Activated naive CD4-positive, alpha-beta T cell (primary cell): Measurements from ENCODE around the gene TAF15.

ENCODE experiments used
- DNase-seq, 4 experiments: peaks; one replicate each; lab custom pipeline; 2025; lab: John Stamatoyannopoulos, UW

The TAF15 gene

DNA sequence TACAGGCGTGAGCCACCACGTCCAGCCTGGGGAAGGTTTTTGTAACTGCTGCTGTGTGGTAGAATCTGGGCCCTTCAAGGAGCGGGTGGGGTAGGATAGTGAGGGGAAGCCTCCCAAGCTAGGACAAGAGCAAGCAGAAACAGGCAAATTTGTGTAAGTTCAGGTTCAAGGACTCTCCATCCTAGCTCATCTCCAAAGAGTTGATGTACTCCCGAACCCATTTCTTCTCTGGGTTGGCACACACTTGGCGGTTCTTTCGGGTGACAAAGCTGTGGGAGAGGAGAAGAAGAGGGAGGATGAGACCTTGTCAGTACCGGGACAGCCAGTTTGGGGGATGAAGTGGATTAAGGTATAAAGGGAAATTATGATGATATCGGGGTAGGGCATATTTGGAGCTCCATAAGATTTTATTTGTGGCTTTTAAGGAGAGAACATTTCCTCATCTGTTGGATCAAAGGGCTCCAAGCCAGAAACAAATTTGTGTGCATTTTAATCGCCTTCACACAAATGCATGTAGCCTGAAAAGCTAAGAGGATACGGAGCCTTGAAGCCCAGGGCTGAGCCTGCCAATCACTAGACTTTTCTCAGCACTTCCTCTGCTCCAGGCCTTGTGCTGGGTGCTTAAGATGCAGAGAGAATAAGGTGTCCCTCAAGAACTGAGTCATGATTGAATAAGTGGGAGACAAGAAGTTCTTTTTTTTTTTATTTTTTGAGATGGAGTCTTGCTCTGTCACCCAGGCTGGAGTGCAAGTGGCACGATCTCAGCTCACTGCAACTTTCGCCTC lies 63.1 kb downstream of the TAF15 start:
- no peak for DNase-seq

DNA sequence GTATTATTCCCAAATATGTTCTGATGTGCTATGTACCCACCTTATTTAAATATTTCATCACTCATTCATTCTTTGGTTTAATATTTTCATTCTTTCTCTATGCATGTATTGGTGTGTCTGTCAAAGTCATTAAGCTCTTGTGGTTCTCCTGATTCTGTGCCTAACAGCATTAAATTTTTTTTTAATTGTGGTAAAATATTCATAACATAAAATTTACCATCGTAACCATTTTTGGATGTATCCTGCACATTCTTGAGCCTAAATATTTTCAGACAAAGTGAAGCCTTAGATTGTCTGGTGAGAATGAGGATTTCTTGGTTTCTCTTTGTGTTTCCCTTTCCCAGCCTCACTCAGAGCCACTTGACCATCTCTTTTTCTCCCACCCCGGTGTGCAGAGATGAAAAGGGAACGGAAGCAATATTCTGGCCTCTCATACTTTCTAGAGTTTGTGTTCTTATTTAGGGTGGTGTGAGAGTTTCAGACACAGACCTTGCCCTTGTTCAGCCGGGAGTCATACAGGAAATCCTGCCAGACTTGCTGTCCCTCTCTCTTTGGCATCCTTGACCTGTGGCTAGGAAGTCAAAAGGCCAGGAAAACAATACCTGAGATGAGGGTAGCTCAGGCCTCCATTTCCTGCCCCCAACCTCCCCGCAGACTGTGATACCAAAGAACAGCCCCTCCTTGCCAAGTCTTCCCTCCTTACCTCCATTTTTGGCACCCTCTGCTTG lies 66.0 kb downstream of the TAF15 start:
- DNase-seq = no peak

DNA sequence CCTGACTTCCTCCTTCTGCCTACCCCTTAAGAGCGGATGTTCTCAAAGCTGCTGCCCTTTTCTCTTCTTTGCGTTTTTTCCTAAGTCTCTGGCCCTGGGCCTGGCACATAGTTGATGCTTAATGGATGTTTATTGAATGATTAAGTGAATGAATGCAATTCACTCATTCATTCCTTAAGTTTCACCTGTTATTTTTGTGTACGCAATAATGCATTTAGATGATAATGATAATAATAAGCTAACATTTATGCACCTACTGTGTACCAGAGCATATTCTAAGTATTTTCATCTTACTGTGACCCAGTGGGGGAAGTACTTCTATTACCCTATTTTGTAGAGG lies 66.5 kb downstream of the TAF15 start:
- DNase-seq = no peak

DNA sequence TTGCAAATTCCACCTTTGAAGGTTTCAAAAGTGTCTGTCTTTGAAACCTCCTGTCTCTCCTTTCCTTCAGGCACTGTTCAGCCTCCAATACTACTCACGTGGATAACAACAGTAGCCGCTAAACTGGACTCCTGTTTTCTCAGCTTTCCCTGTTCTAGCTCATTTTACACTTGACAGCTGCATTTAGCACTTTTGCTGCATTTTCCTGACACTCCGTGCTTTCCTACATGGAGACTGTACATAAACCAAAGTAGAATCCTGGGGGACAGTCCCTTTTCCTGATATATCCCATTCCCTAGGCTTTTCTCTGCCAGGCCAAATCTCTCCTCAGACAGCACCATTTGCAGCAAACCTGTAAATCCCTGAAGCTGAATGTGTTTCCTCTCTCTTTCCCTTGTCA lies 67.2 kb downstream of the TAF15 start:
- no peak for DNase-seq

GRCh38 chr17:35877345-35878029 lies 68.2 kb downstream of the TAF15 start:
- DNase-seq = no peak

- no peak for DNase-seq
Observed at GRCh38 chr17:35878361-35878760, 69.1 kb downstream of the TAF15 start.

DNA sequence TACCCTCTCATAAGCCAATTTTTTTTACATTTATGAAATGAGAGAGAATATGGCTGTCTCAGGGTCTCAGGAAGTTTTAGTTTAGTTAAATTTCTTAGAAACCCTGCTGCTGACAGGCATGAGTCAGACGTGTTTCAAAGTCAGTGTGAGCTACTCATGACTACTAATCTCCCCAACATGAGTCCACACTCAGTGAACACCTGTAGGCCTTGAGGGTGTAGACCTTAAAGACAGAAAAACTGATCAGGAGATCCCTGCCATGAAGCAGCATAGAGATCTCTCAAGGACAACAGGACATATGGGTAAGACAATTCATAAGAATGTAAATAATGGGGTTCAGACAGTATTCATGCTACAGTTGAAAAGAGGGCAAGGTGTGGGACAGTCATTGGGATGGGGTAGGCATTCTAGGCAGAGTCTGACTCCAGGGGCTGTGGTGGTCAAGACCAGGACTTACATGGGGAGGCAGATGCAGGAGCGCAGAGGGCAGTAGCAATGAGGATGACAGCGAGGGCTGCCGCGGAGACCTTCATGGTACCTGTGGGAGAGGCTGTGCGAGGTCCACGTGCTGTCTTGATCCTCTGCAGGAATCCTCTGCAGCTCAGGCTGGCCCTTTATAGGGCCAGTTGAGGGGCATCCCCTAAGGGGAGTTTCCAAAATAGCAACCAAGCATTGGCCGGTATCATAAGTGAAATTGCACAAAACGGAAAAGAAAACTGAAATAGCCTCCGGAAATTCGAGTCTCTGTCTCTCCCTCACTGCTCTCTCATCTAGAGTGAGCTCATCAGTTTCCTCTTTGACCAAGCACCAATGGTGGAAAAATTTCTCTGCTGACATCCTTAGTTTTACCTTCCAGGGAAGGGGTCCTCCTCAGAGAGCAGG lies 70.7 kb downstream of the TAF15 start, which contains the start of gene CCL5:
TSS of gene CCL5 (minus strand) at position 588 of the 882 bp plus-strand sequence.
- no peak for DNase-seq

GRCh38 chr17:35889241-35889640 lies 80.0 kb downstream of the TAF15 start:
- DNase-seq = no peak

GRCh38 chr17:35889818-35890773 lies 80.8 kb downstream of the TAF15 start:
- DNase-seq = no peak

DNA sequence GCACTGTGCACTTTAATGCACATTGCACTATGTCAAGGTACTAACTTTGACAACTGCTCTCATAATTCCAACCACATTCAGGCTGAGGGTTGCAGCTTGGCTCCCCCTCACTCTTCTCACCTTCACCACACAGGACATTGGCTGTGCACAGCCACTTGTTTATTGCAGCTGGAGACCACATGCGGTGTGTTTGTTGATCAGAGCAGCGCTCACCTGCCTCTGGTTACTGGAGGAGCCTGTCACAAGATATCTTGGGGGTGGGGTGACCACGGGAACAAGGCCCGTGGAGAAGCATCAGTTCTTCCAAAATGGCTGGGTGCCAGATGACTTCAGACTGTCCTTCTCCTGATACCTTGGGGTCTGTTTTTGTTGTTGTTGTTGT lies 81.5 kb downstream of the TAF15 start:
- DNase-seq = no peak

DNA sequence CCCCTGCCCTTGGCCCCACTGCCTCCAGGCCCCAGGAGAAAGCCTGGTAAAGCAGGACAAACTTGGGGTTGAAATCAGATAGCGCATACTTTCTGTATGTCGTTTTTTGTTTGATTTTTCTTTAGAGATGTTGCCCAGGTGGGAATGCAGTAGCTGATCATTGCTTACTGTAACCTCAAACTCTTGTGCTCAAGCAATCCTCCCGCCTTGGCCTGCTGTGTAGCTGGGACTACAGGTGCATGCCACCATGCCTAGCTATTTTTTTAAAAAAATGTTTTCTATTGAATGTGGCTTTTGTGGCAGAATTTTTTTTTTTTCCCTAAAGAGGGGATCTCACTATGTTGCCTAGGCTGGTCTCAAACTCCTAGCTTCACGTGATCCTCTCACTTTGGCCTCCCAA lies 82.0 kb downstream of the TAF15 start:
- DNase-seq = no peak

DNA sequence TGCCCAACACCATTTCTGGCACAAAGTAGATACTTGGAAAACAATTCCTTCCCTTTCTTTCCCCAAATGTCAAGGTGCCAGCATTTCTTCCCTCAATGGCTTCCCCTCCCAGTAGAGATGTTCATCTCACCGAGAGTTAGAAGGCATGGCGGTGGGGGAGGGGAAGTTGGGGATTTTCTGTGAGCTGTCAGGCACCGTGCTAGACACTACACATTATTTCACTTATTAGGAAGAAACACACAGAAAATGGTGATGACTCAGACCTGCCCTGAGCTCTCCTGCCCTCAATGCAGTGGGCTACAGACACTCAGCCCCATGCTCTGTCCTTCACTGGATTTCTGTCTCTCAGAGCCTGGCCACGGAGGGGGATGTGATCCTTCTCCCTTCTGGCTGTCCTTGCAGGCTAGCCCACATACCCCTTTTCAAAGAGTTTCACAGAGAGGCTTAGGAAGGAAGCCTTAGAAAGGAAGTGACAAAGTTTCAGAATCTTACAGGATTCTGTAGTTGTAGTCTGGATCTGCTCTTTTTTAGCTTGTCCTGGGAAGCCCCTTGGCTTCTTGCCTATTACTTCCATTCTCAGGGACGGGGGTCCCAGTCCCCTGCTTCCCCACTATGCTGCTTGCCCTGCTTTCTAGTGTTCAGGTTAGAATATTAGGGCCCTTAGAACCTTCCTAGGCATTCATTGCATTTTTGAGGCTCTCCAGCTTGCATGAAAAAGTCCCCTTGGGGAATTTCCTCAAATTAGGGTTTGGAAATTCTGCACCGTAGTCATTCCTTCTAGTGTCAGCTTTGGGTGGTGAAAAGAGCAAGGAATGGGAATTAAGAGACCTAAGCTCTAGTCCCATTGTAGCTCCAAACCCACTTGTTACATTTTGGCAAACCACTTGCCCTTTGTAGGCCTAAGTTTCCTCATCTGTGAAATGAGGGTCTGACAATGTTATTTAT lies 83.1 kb downstream of the TAF15 start:
- no peak for DNase-seq

GRCh38 chr17:35893751-35894150 lies 84.5 kb downstream of the TAF15 start:
- no peak for DNase-seq

DNA sequence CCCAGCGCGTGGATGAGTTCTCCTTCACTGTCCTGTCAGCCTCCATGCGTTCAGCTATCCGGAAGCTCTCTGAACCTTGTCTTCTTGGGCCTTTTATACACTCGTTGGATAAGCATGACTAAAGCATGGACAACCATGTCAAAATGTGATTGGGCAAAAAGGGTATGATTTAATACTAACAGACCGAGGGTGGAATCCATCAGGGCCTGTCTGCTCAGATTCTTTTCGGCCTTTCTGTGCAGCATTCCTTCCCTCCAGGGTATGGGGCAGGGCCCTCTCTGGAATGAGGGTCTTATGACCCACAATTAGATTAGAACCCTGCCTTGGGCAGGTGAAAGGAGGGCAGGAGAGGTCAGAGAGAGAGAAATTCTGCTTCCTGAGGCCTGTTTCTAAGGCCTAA lies 84.9 kb downstream of the TAF15 start:
- no peak for DNase-seq

GRCh38 chr17:35895636-35896587 lies 86.6 kb downstream of the TAF15 start:
- DNase-seq = no peak
